ENCODE results near the gene CWF19L1. TPM values are rescaled to one million over a fixed set of nuclear protein-coding genes. Genes with fewer than 3 reads are reported as not detected.

Gene CWF19L1
- total and polyA plus RNA-seq, 2 donors (not counting 3 experiments of a cell fraction or from before 2014, with no cell fraction given), result 11.5 to 29.9 TPM

- dilution Hi-C loops (cut with MboI; ENCODE audit: extremely low pct_ligation_motif_present, low sequenced_read_pairs) (no loop called here), intact Hi-C loops (cut with micrococcal nuclease) (no loop called here)
- Histone ChIP-seq H3K9me1 (replicated peaks; ENCODE audit: control insufficient read depth, extremely low read depth, insufficient read depth, low read length) (no peaks in the 10 kb centered on the region), H3K4me2 (ENCODE audit: insufficient read depth, low read length) (no peak overlapping the region), H4K20me1 (replicated peaks; ENCODE audit: control insufficient read depth, extremely low read depth, insufficient read depth, low read length) (no peaks in the 10 kb centered on the region), H3K9ac (replicated peaks; ENCODE audit: extremely low read depth, insufficient read depth, low read length) (no peak overlapping the region), H2AFZ (ENCODE audit: low read depth, low read length) (no peak overlapping the region), H3K4me1 (ENCODE audit: control insufficient read depth, extremely low read depth, insufficient read depth, low read length) (no peaks in the 10 kb centered on the region), H3K27ac (ENCODE audit: insufficient read depth, low read depth, low read length) (no peak overlapping the region), H3K9me3 (replicated peaks; ENCODE audit: control insufficient read depth, insufficient read depth, low read length) (no peaks in the 10 kb centered on the region), H3K4me3 (replicated peaks in 1 of 3; ENCODE audit: insufficient read depth in 1 of 3, low read depth in 1 of 3, low read length in 3 of 3) (no peak overlapping the region), H3K36me3 (ENCODE audit: control insufficient read depth in 2 of 2, extremely low read depth in 1 of 2, insufficient read depth in 2 of 2, low read length in 2 of 2) (no peaks in the 10 kb centered on the region), H3K79me2 (ENCODE audit: control insufficient read depth, insufficient read depth, low read length) (no peaks in the 10 kb centered on the region), H3K27me3 (ENCODE audit: control insufficient read depth in 2 of 2, insufficient read depth in 2 of 2, low read length in 2 of 2) (peaks cover 11 to 29% of the 10 kb centered on the region in 2 experiments)
- no peak for TF ChIP-seq GATA2 (IDR thresholded peaks at IDR 0.05; ENCODE audit: insufficient read depth, insufficient read length, low read depth, low read length)
- no peak for TF ChIP-seq FOS (IDR thresholded peaks at IDR 0.05; ENCODE audit: borderline replicate concordance, insufficient read depth, low read length)
- TF ChIP-seq JUN (IDR thresholded peaks at IDR 0.05; ENCODE audit: borderline replicate concordance, insufficient read depth, insufficient read length, low read depth), result no peak
- TF ChIP-seq POLR2AphosphoS5 (IDR thresholded peaks at IDR 0.05; ENCODE audit: insufficient read depth, low read depth, low read length), result no peak
- TF ChIP-seq, protein P1, sequence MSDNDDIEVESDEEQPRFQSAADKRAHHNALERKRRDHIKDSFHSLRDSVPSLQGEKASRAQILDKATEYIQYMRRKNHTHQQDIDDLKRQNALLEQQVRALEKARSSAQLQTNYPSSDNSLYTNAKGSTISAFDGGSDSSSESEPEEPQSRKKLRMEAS (IDR thresholded peaks at IDR 0.05; ENCODE audit: insufficient read depth, insufficient read length), result no peak
- FAIRE-seq, result no peak
- ChIA-PET POLR2A (no interaction called here), CTCF (no interaction called here)
- BruUV-seq (replicated peaks), result no TSS peak
- DNase-seq (ENCODE audit: low read depth, low spot score), result no peak
Observed at GRCh38 chr10:100307684-100308083, 40.2 kb upstream of the CWF19L1 start.

DNA sequence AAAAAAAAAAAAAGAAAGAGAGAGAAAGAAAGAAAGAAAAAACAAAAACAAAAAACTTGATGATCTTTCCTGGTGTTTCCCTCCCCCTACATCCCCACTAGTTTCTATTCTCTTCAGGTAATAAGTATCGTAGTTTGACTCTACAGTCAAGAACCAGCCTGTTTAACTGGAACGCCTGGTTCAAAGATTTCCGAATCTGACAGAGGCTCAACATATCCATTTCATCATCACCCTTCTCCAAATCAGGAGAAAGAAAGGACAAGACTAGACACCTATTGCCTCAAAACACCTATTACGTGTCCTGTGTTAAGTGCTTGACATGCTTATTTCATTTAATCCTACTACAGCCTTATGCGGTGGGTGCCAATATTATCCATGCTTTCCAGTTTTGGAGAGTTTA is 39.4 kb upstream of the CWF19L1 start:
- Histone ChIP-seq H3K9me1 (replicated peaks; ENCODE audit: control insufficient read depth, extremely low read depth, insufficient read depth, low read length) (no peaks in the 10 kb centered on the region), H3K36me3 (ENCODE audit: control insufficient read depth in 2 of 2, extremely low read depth in 1 of 2, insufficient read depth in 2 of 2, low read length in 2 of 2) (no peaks in the 10 kb centered on the region), H3K4me2 (ENCODE audit: insufficient read depth, low read length) (no peak overlapping the region), H4K20me1 (replicated peaks; ENCODE audit: control insufficient read depth, extremely low read depth, insufficient read depth, low read length) (no peaks in the 10 kb centered on the region), H3K4me1 (ENCODE audit: control insufficient read depth, extremely low read depth, insufficient read depth, low read length) (no peaks in the 10 kb centered on the region), H3K9ac (replicated peaks; ENCODE audit: extremely low read depth, insufficient read depth, low read length) (no peak overlapping the region), H2AFZ (ENCODE audit: low read depth, low read length) (no peak overlapping the region), H3K27me3 (ENCODE audit: control insufficient read depth in 2 of 2, insufficient read depth in 2 of 2, low read length in 2 of 2) (peaks cover 11 to 24% of the 10 kb centered on the region in 2 experiments), H3K4me3 (replicated peaks in 1 of 3; ENCODE audit: insufficient read depth in 1 of 3, low read depth in 1 of 3, low read length in 3 of 3) (no peak overlapping the region), H3K9me3 (replicated peaks; ENCODE audit: control insufficient read depth, insufficient read depth, low read length) (no peaks in the 10 kb centered on the region), H3K79me2 (ENCODE audit: control insufficient read depth, insufficient read depth, low read length) (no peaks in the 10 kb centered on the region), H3K27ac (ENCODE audit: insufficient read depth, low read depth, low read length) (no peak overlapping the region)
- FAIRE-seq (no peak), DNase-seq (ENCODE audit: low read depth, low spot score) (no peak)
- BruUV-seq (replicated peaks), result no TSS peak
- TF ChIP-seq EZH2 (IDR thresholded peaks at IDR 0.05; ENCODE audit: borderline replicate concordance, low read depth, low read length, severe bottlenecking) (no peak), JUN (IDR thresholded peaks at IDR 0.05; ENCODE audit: borderline replicate concordance, insufficient read depth, insufficient read length, low read depth) (no peak), MYC (IDR thresholded peaks at IDR 0.05; ENCODE audit: low read depth, low read length) (no peak)
- TF ChIP-seq, protein P1 (IDR thresholded peaks at IDR 0.05; ENCODE audit: insufficient read depth, insufficient read length), result no peak
- TF ChIP-seq, protein P2, sequence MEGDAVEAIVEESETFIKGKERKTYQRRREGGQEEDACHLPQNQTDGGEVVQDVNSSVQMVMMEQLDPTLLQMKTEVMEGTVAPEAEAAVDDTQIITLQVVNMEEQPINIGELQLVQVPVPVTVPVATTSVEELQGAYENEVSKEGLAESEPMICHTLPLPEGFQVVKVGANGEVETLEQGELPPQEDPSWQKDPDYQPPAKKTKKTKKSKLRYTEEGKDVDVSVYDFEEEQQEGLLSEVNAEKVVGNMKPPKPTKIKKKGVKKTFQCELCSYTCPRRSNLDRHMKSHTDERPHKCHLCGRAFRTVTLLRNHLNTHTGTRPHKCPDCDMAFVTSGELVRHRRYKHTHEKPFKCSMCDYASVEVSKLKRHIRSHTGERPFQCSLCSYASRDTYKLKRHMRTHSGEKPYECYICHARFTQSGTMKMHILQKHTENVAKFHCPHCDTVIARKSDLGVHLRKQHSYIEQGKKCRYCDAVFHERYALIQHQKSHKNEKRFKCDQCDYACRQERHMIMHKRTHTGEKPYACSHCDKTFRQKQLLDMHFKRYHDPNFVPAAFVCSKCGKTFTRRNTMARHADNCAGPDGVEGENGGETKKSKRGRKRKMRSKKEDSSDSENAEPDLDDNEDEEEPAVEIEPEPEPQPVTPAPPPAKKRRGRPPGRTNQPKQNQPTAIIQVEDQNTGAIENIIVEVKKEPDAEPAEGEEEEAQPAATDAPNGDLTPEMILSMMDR (IDR thresholded peaks at IDR 0.05; ENCODE audit: extremely low read depth in 1 of 2, insufficient read depth in 1 of 2, low read depth in 1 of 2, low read length in 2 of 2), result no peak
- intact Hi-C loops (cut with micrococcal nuclease), result no loop called here
- dilution Hi-C loops (cut with MboI; ENCODE audit: extremely low pct_ligation_motif_present, low sequenced_read_pairs), result no loop called here
- ChIA-PET POLR2A (no interaction called here), CTCF (no interaction called here)

All from endothelial cell of umbilical vein (primary cell).